ENCODE results near the gene TSTD2. TPM values are rescaled to one million over a fixed set of nuclear protein-coding genes. Genes with fewer than 3 reads are reported as not detected.

TSTD2 gene
- total RNA-seq, 2 experiments from 2014 or later = 23.8 to 26.0 TPM

- POLR2A ChIA-PET = interaction anchor here (0.6 to 2.0 kb wide), 5 partner anchors 24 to 742 kb away, joined by 3 to 15 read pairs (median 5); partner anchors contain the start of genes NCBP1, TDRD7 and TSTD2
- H3K9me3 ChIP-seq (ENCODE audit: control insufficient read depth in 1 of 2, insufficient read depth in 1 of 2, low read length in 2 of 2) = no peaks in the 10 kb centered on the region
- Mint-ChIP-seq H3K4me1 (ENCODE audit: low read depth) (peaks cover 7% of the 10 kb centered on the region), H3K4me3 (peak overlapping the region; percentile 40), H3K27ac (no peak overlapping the region), H3K36me3 (ENCODE audit: low read depth) (peaks cover 40% of the 10 kb centered on the region), H3K27me3 (no peaks in the 10 kb centered on the region), H3K9me3 (no peaks in the 10 kb centered on the region)
- H3K4me1 ChIP-seq (ENCODE audit: insufficient read depth, low read length) = peaks cover 4% of the 10 kb centered on the region
- CTCF ChIA-PET = interaction anchor here (0.6 to 1.7 kb wide), 17 partner anchors 9 to 744 kb away, joined by 3 to 11 read pairs (median 3); partner anchors contain the start of gene TDRD7
- intact Hi-C loops (cut with DNase I, micrococcal nuclease) = loop anchor here (1.0 to 5.0 kb wide), 4 partner anchors 130 to 744 kb away; partner anchors contain the start of gene ZNF782 (in 1 of the 2)
- TF ChIP-seq CTCF (IDR thresholded peaks at IDR 0.05) = peak; percentile 87
- H3K27me3 ChIP-seq (ENCODE audit: control insufficient read depth in 1 of 2, insufficient read depth in 2 of 2, low read length in 2 of 2) = no peaks in the 10 kb centered on the region
- ATAC-seq (ENCODE audit: poor library complexity) = peak; percentile 96
- H3K4me3 ChIP-seq (ENCODE audit: low read length) = no peak overlapping the region
- peaks cover 24% of the 10 kb centered on the region for H3K36me3 ChIP-seq (ENCODE audit: insufficient read depth, low read length)
- no peak overlapping the region for H3K27ac ChIP-seq (ENCODE audit: low read depth in 1 of 2, low read length in 2 of 2)
- peak; percentile 46 to 85 (median 60) for DNase-seq
These were observed 34.5 kb downstream of the TSTD2 start for GRCh38 chr9:97598461-97599288.

DNA sequence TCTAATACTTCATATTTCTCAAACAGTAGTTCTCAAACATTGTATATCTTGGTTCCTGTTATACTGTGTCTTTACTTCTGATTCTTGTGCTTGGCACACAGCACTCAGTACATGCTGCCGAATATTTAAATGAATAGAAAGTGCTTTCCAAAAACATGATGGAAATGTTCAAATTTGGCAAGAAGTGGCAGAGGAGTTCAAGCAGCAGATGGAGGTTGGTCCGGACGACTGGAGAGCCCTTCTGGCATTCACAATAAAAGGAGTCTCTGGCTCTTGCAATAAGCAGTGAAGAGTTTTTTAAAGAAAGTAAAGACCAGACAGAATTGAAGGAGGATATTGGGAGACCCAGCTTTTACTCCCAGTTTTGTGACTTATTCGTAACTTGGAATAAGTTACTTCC lies 36.3 kb downstream of the TSTD2 start:
- DNase-seq (no peak), ATAC-seq (ENCODE audit: poor library complexity) (no peak)
- Mint-ChIP-seq H3K4me3 (no peak overlapping the region), H3K4me1 (ENCODE audit: low read depth) (peaks cover 7% of the 10 kb centered on the region), H3K36me3 (ENCODE audit: low read depth) (peaks cover 30% of the 10 kb centered on the region), H3K27me3 (no peaks in the 10 kb centered on the region), H3K27ac (no peak overlapping the region), H3K9me3 (no peaks in the 10 kb centered on the region)
- ChIA-PET POLR2A (no interaction called here), CTCF (no interaction called here)
- Histone ChIP-seq H3K27ac (ENCODE audit: low read depth in 1 of 2, low read length in 2 of 2) (no peak overlapping the region), H3K4me1 (ENCODE audit: insufficient read depth, low read length) (peaks cover 4% of the 10 kb centered on the region), H3K4me3 (ENCODE audit: low read length) (no peak overlapping the region), H3K36me3 (ENCODE audit: insufficient read depth, low read length) (peaks cover 12% of the 10 kb centered on the region), H3K9me3 (ENCODE audit: control insufficient read depth in 1 of 2, insufficient read depth in 1 of 2, low read length in 2 of 2) (no peaks in the 10 kb centered on the region), H3K27me3 (ENCODE audit: control insufficient read depth in 1 of 2, insufficient read depth in 2 of 2, low read length in 2 of 2) (no peaks in the 10 kb centered on the region)
- intact Hi-C loops (cut with DNase I, micrococcal nuclease) = loop anchor here in 1 of 2 experiments (5.0 kb wide), 1 partner anchor 740 kb away; no protein-coding TSS in a partner anchor
- no peak for TF ChIP-seq CTCF (IDR thresholded peaks at IDR 0.05)

DNA sequence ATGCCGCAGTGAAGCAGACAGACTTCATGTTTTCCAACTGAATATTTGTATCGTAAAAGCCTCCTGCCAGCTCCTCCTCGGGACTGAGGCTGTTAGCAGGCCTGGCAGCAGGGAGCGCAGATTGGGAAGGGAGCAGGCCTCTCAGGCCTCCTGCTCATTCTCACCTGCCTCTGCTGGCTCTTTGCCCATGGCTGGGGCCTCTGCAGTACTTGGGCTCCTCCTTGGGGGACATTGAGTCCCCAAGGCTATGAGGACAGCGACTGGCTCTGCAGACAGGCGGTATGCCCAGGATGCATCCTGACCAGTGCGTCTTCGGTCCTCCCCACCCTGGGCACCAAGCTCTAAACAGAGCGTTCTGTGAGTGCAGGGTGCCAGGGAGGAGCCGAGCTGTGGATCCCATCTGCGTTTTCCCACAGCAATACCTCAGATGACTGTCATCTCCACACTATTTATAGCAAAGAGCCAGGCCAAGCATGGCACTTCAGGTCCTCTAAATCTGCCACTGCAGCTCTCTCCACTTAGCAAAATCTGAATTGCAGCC lies 38.7 kb downstream of the TSTD2 start:
- Histone ChIP-seq H3K9me3 (ENCODE audit: control insufficient read depth in 1 of 2, insufficient read depth in 1 of 2, low read length in 2 of 2) (no peaks in the 10 kb centered on the region), H3K4me1 (ENCODE audit: insufficient read depth, low read length) (peaks cover 4% of the 10 kb centered on the region), H3K36me3 (ENCODE audit: insufficient read depth, low read length) (no peaks in the 10 kb centered on the region), H3K4me3 (ENCODE audit: low read length) (no peak overlapping the region), H3K27ac (ENCODE audit: low read depth in 1 of 2, low read length in 2 of 2) (no peak overlapping the region), H3K27me3 (ENCODE audit: control insufficient read depth in 1 of 2, insufficient read depth in 2 of 2, low read length in 2 of 2) (no peaks in the 10 kb centered on the region)
- Mint-ChIP-seq H3K4me3 (no peak overlapping the region), H3K27ac (no peak overlapping the region), H3K4me1 (ENCODE audit: low read depth) (peaks cover 7% of the 10 kb centered on the region), H3K9me3 (no peaks in the 10 kb centered on the region), H3K27me3 (peaks cover 3% of the 10 kb centered on the region), H3K36me3 (ENCODE audit: low read depth) (peaks cover 11% of the 10 kb centered on the region)
- no peak for TF ChIP-seq CTCF (IDR thresholded peaks at IDR 0.05)
- CTCF ChIA-PET = interaction anchor here (0.5 to 1.0 kb wide), 2 partner anchors 21 to 264 kb away, joined by 4 to 5 read pairs; no protein-coding TSS in a partner anchor
- DNase-seq = no peak
- intact Hi-C loops (cut with DNase I, micrococcal nuclease) = no loop called here
- ATAC-seq (ENCODE audit: poor library complexity) = no peak
- POLR2A ChIA-PET = no interaction called here

Data from CD4-positive, alpha-beta T cell (primary cell).